HEK293 (cell line): ENCODE data around the gene GTF2H4.
"Not testable (repeated sequence)": the region's sequence is repeated elsewhere in the genome, so short reads cannot be mapped to it uniquely, and the experiment has no call there.

Experiments
- CTCF ChIA-PET: fragments of 350-600 bp; formaldehyde crosslinking; extraction: SDS; loops from one replicate; lab custom pipeline; 2021; ENCODE audit warnings: antibody characterized with exemption; lab: Yijun Ruan, JAX
- POLR2A ChIA-PET: fragments of 300-600 bp; formaldehyde crosslinking; extraction: SDS; loops from one replicate; lab custom pipeline; 2020; ENCODE audit warnings: antibody characterized with exemption, inconsistent platforms; lab: Yijun Ruan, JAX
- H3K27ac ChIP-seq: fragments of 200-500 bp; sonication (Bioruptor generic); 2 replicates; pipeline ENCODE4 v1.5.1; 2014; ENCODE audit warnings: low read depth, low read length, control low read depth, inconsistent platforms; ENCODE audit errors: extremely low read depth
- H3K36me3 ChIP-seq, 2 experiments: fragments of 200-500 bp in 1 of 2; sonication (Bioruptor generic) in 1 of 2; 1 replicate in 1 of 2; 2 replicates in 1 of 2; pipeline ENCODE4 v1.5.1; 2014 to 2017; ENCODE audit warnings: inconsistent platforms in 2 of 2, low read length in 2 of 2; ENCODE audit not compliant: control insufficient read depth in 2 of 2, insufficient read depth in 1 of 2
- H3K4me1 ChIP-seq: fragments of 200-500 bp; sonication (Bioruptor generic); 2 replicates; pipeline ENCODE4 v1.5.1; 2014; ENCODE audit warnings: mild to moderate bottlenecking, low read length, inconsistent platforms; ENCODE audit not compliant: control insufficient read depth, insufficient read depth
- H3K4me3 ChIP-seq: 2 replicates; pipeline ENCODE4 v1.5.1; 2011; ENCODE audit warnings: low read depth, mild to moderate bottlenecking, control low read depth, low read length, moderate library complexity
- H3K9me3 ChIP-seq: fragments of 200-500 bp; sonication (Bioruptor generic); 2 replicates; pipeline ENCODE4 v1.5.1; 2014; ENCODE audit warnings: low read depth, low read length, inconsistent platforms; ENCODE audit not compliant: control insufficient read depth, insufficient read depth
- ATF2 ChIP-seq: fragments of 450-650 bp; formaldehyde crosslinking; IDR thresholded peaks from 2 replicates; pipeline ENCODE4 v1.5.1; 2016; ENCODE audit warnings: missing biosample characterization, missing genetic modification characterization, low read depth
- GLIS2 ChIP-seq: fragments of 450-650 bp; formaldehyde crosslinking; IDR thresholded peaks from 2 replicates; pipeline ENCODE4 v1.5.1; 2016; ENCODE audit warnings: missing biosample characterization, missing genetic modification characterization
- HOXC10 ChIP-seq: sonication (generic); formaldehyde crosslinking; IDR thresholded peaks from 2 replicates; pipeline ENCODE4 v1.8.1; 2023; ENCODE audit warnings: mild to moderate bottlenecking, missing genetic modification reagents
- KLF7 ChIP-seq: fragments of 450-650 bp; formaldehyde crosslinking; IDR thresholded peaks from 2 replicates; pipeline ENCODE4 v1.5.1; 2016; ENCODE audit warnings: missing biosample characterization, missing genetic modification characterization, borderline replicate concordance
- OSR2 ChIP-seq: fragments of 450-650 bp; formaldehyde crosslinking; IDR thresholded peaks from 2 replicates; pipeline ENCODE4 v1.5.1; 2016; ENCODE audit warnings: missing biosample characterization, missing genetic modification characterization
- REST ChIP-seq: fragments of 450-650 bp; formaldehyde crosslinking; IDR thresholded peaks from 2 replicates; pipeline ENCODE4 v1.5.1; 2016; ENCODE audit warnings: missing biosample characterization, missing genetic modification characterization
- YY2 ChIP-seq: fragments of 450-650 bp; formaldehyde crosslinking; IDR thresholded peaks from 2 replicates; pipeline ENCODE4 v1.5.1; 2016; ENCODE audit warnings: missing biosample characterization, missing genetic modification characterization
- ZBTB6 ChIP-seq: fragments of 450-650 bp; formaldehyde crosslinking; IDR thresholded peaks from 2 replicates; pipeline ENCODE4 v1.5.1; 2017; ENCODE audit warnings: missing biosample characterization, missing genetic modification characterization
- ZNF510 ChIP-seq: fragments of 450-650 bp; formaldehyde crosslinking; IDR thresholded peaks from 2 replicates; pipeline ENCODE4 v1.5.1; 2018; ENCODE audit warnings: mild to moderate bottlenecking, missing genetic modification characterization, missing biosample characterization; ENCODE audit not compliant: insufficient replicate concordance
- ZNF513 ChIP-seq: fragments of 450-650 bp; IDR thresholded peaks from 2 replicates; pipeline ENCODE4 v1.5.1; 2018; ENCODE audit warnings: missing biosample characterization, missing genetic modification characterization
- ZNF561 ChIP-seq: fragments of 450-650 bp; IDR thresholded peaks from 2 replicates; pipeline ENCODE4 v1.5.1; 2018; ENCODE audit warnings: missing biosample characterization, missing genetic modification characterization, borderline replicate concordance
- ZNF580 ChIP-seq: fragments of 450-650 bp; formaldehyde crosslinking; IDR thresholded peaks from 2 replicates; pipeline ENCODE4 v1.5.1; 2016; ENCODE audit warnings: missing biosample characterization, missing genetic modification characterization
- ZNF629 ChIP-seq: fragments of 450-650 bp; formaldehyde crosslinking; IDR thresholded peaks from 2 replicates; pipeline ENCODE4 v1.5.1; 2017; ENCODE audit warnings: missing biosample characterization, missing genetic modification characterization
- ZNF639 ChIP-seq: fragments of 450-650 bp; formaldehyde crosslinking; IDR thresholded peaks from 2 replicates; pipeline ENCODE4 v1.5.1; 2016; ENCODE audit warnings: missing biosample characterization, missing genetic modification characterization
- ZNF658 ChIP-seq: fragments of 450-650 bp; formaldehyde crosslinking; IDR thresholded peaks from 2 replicates; pipeline ENCODE4; 2016; ENCODE audit warnings: missing biosample characterization, missing genetic modification characterization
- ZNF76 ChIP-seq: fragments of 450-650 bp; formaldehyde crosslinking; IDR thresholded peaks from 2 replicates; pipeline ENCODE4; 2016; ENCODE audit warnings: low read depth, missing biosample characterization, missing genetic modification characterization, borderline replicate concordance

Gene GTF2H4

GRCh38 chr6:30918670-30919069 is 10.7 kb downstream of the GTF2H4 start:
- Histone ChIP-seq H3K9me3 (no peaks in the 10 kb centered on the region), H3K27ac (no peak overlapping the region), H3K4me1 (peaks cover 6% of the 10 kb centered on the region), H3K4me3 (no peak overlapping the region), H3K36me3 (peaks cover 35 to 83% of the 10 kb centered on the region in 2 experiments)
- CTCF ChIA-PET: interaction anchor here (0.6 to 9.9 kb wide), 9 partner anchors 24 to 188 kb away, joined by 3 to 206 read pairs (median 4); no protein-coding TSS in a partner anchor
- TF ChIP-seq ZNF639 (tag by site-specific recombination) (no peak), ZNF76 (tag by site-specific recombination) (no peak), YY2 (tag by site-specific recombination) (no peak), ZNF510 (tag by site-specific recombination) (no peak), ZNF658 (tag by site-specific recombination) (no peak), ZNF580 (tag by site-specific recombination) (no peak), KLF7 (tag by site-specific recombination) (no peak), ZNF629 (no peak), ATF2 (tag by site-specific recombination) (no peak), ZNF561 (tag by site-specific recombination) (no peak), ZBTB6 (tag by site-specific recombination) (no peak), OSR2 (tag by site-specific recombination) (no peak), ZNF513 (tag by site-specific recombination) (no peak), REST (tag by site-specific recombination) (no peak), HOXC10 (CRISPR knock-in tag) (no peak)
- POLR2A ChIA-PET: interaction anchor here (1.8 kb wide), 1 partner anchor 9 kb away, joined by 5 read pairs; no protein-coding TSS in a partner anchor

- CTCF ChIA-PET: interaction anchor here (0.6 to 1.5 kb wide), 2 partner anchors 157 to 165 kb away, joined by 4 read pairs; no protein-coding TSS in a partner anchor
- POLR2A ChIA-PET: no interaction called here
- H3K27ac ChIP-seq: no peak overlapping the region
- peaks cover 32 to 93% of the 10 kb centered on the region in 2 experiments for H3K36me3 ChIP-seq
- TF ChIP-seq ZNF510 (tag by site-specific recombination): no peak
- TF ChIP-seq GLIS2 (tag by site-specific recombination): no peak
- TF ChIP-seq, all 188 proteins: peak for 0
- no peaks in the 10 kb centered on the region for H3K9me3 ChIP-seq
- no peak overlapping the region for H3K4me3 ChIP-seq
- no peaks in the 10 kb centered on the region for H3K4me1 ChIP-seq
Measured at GRCh38 chr6:30922447-30922852, 14.4 kb downstream of the GTF2H4 start.

GRCh38 chr6:30924040-30924627 is 16.1 kb downstream of the GTF2H4 start:
- H3K27ac ChIP-seq, H3K4me1 ChIP-seq, H3K4me3 ChIP-seq, H3K9me3 ChIP-seq: not testable (repeated sequence)
- ChIA-PET POLR2A (interaction anchor here (1.6 kb wide), 1 partner anchor 10 kb away, joined by 3 read pairs; the partner anchor contains the start of gene VARS2), CTCF (interaction anchor here (0.6 to 2.9 kb wide), 3 partner anchors 8 to 511 kb away, joined by 4 to 15 read pairs (median 5); partner anchors contain the start of gene VARS2)
- H3K36me3 ChIP-seq: peaks cover 22 to 89% of the 10 kb centered on the region in 2 experiments
